HL-60 (cell line): ENCODE data around the gene KCTD16.

Experiments used
- POLR2AphosphoS5 ChIP-seq: IDR thresholded peaks from 2 replicates; pipeline ENCODE4 v1.6.1; 2012; ENCODE audit warnings: low read depth
- REST ChIP-seq: IDR thresholded peaks from 2 replicates; pipeline ENCODE4 v1.6.1; 2012; ENCODE audit warnings: low read depth; ENCODE audit not compliant: insufficient replicate concordance
- SPI1 ChIP-seq: IDR thresholded peaks from 2 replicates; pipeline ENCODE4 v1.6.1; 2012; ENCODE audit warnings: low read depth, mild to moderate bottlenecking, borderline replicate concordance

GRCh38 chr5:144248015-144248414 is 77.3 kb downstream of the KCTD16 start:
- TF ChIP-seq REST (no peak), POLR2AphosphoS5 (no peak), SPI1 (no peak)
